Panc1 (cell line): ENCODE data around the gene CATSPERB. TPM values are rescaled to one million over a fixed set of nuclear protein-coding genes. Genes with fewer than 3 reads are reported as not detected.

Source experiments
- ATAC-seq: fragments of 200-7000 bp; cut with Tn5 transposase; 2 replicates; pipeline ENCODE4 v1.9.1; 2020; ENCODE audit warnings: mild to moderate bottlenecking, moderate library complexity
- BruUV-seq: library from RNA; stranded (reverse); fragments of 400-500 nt; replicated peaks from 2 replicates; lab custom pipeline; 2021; lab: Mats Ljungman, UMichigan
- CTCF ChIA-PET: fragments of 300-600 bp; sonication (Branson Sonifier 250); formaldehyde crosslinking; loops from one replicate; lab custom pipeline; 2022; ENCODE audit warnings: antibody characterized with exemption; lab: Charles Lee
- POLR2A ChIA-PET: fragments of 300-600 bp; sonication (Branson Sonifier 250); formaldehyde crosslinking; loops from one replicate; lab custom pipeline; 2022; ENCODE audit warnings: antibody characterized with exemption; lab: Charles Lee
- DNase-seq: peaks from one replicate; pipeline ENCODE4 v3.0.0-alpha.2; 2010; ENCODE audit warnings: low read depth, low spot score
- H3K27ac ChIP-seq: 2 replicates; pipeline ENCODE4 v1.5.1; 2011; ENCODE audit warnings: mild to moderate bottlenecking, low read length, inconsistent platforms
- H3K27me3 ChIP-seq: fragments of 200-500 bp; sonication (Bioruptor generic); 2 replicates; pipeline ENCODE4 v1.6.0; 2014; ENCODE audit warnings: low read length, inconsistent platforms; ENCODE audit not compliant: control insufficient read depth, insufficient read depth
- H3K36me3 ChIP-seq: fragments of 200-500 bp; sonication (Bioruptor generic); 2 replicates; pipeline ENCODE4 v1.5.1; 2014; ENCODE audit warnings: inconsistent platforms, mild to moderate bottlenecking, low read length, moderate library complexity; ENCODE audit not compliant: control insufficient read depth, insufficient read depth
- H3K4me1 ChIP-seq: 2 replicates; pipeline ENCODE4 v1.5.1; 2011; ENCODE audit warnings: inconsistent platforms, mild to moderate bottlenecking, low read length, moderate library complexity; ENCODE audit not compliant: control insufficient read depth, insufficient read depth
- H3K4me3 ChIP-seq, 2 experiments: 2 replicates each; pipeline ENCODE4 v1.5.1; 2011 to 2012; ENCODE audit warnings: low read depth in 2 of 2, low read length in 2 of 2, mild to moderate bottlenecking in 2 of 2, inconsistent platforms in 1 of 2, moderate library complexity in 1 of 2
- H3K9me3 ChIP-seq: fragments of 200-500 bp; sonication (Bioruptor generic); 2 replicates; pipeline ENCODE4 v1.5.1; 2014; ENCODE audit warnings: low read depth, mild to moderate bottlenecking, inconsistent platforms, low read length, moderate library complexity; ENCODE audit not compliant: control insufficient read depth, insufficient read depth
- POLR2AphosphoS5 ChIP-seq: IDR thresholded peaks from 2 replicates; pipeline ENCODE4 v1.6.1; 2012; ENCODE audit warnings: mild to moderate bottlenecking, low read depth, low read length, moderate library complexity
- SIN3A ChIP-seq: IDR thresholded peaks from 2 replicates; pipeline ENCODE4 v1.6.1; 2012; ENCODE audit warnings: low read depth, mild to moderate bottlenecking, low read length, moderate library complexity, borderline replicate concordance; ENCODE audit not compliant: insufficient read depth
- TCF7L2 ChIP-seq: IDR thresholded peaks from 2 replicates; pipeline ENCODE4 v1.6.1; 2011; ENCODE audit warnings: mild to moderate bottlenecking, low read depth, low read length, inconsistent platforms
- in situ Hi-C: cut with HindIII; loops from 2 replicates; pipeline ENCODE4 v1.10.0; 2016; ENCODE audit warnings: low sequenced_read_pairs, low pct_unique_long_range_greater_than_20kb
- intact Hi-C: fragments of 100-400 bp; cut with micrococcal nuclease; formaldehyde crosslinking; loops from one replicate; pipeline ENCODE4 v1.10.0; 2022; ENCODE audit not compliant: unreplicated experiment
- total RNA-seq: library from RNA; stranded (reverse); gene quantifications from one replicate; pipeline ENCODE4 v1.2.1, GENCODE V29; 2021; ENCODE audit not compliant: unreplicated experiment
- TF ChIP-seq, protein P1 (sequence below): fragments of 450-650 bp; IDR thresholded peaks from 2 replicates; pipeline ENCODE4 v1.5.1; 2017; ENCODE audit warnings: mild to moderate bottlenecking
- TF ChIP-seq, protein P2 (sequence below), 2 experiments: IDR thresholded peaks; 2 replicates each; pipeline ENCODE4 v1.6.1; 2011 to 2012; ENCODE audit warnings: low read depth in 2 of 2, control low read depth in 1 of 2, low read length in 1 of 2, mild to moderate bottlenecking in 1 of 2, moderate library complexity in 1 of 2; ENCODE audit not compliant: insufficient read depth in 1 of 2

Gene CATSPERB
- total RNA-seq, 1 experiment from 2014 or later, result not detected

GRCh38 chr14:91681893-91682563 is 49.9 kb downstream of the CATSPERB start:
- no peaks in the 10 kb centered on the region for H3K36me3 ChIP-seq
- BruUV-seq, result no TSS peak
- ChIA-PET CTCF (no interaction called here), POLR2A (no interaction called here)
- no peak overlapping the region for H3K27ac ChIP-seq
- in situ Hi-C loops, result no loop called here
- ATAC-seq (no peak), DNase-seq (no peak)
- no peaks in the 10 kb centered on the region for H3K27me3 ChIP-seq
- H3K4me1 ChIP-seq, result no peaks in the 10 kb centered on the region
- TF ChIP-seq, protein P1, sequence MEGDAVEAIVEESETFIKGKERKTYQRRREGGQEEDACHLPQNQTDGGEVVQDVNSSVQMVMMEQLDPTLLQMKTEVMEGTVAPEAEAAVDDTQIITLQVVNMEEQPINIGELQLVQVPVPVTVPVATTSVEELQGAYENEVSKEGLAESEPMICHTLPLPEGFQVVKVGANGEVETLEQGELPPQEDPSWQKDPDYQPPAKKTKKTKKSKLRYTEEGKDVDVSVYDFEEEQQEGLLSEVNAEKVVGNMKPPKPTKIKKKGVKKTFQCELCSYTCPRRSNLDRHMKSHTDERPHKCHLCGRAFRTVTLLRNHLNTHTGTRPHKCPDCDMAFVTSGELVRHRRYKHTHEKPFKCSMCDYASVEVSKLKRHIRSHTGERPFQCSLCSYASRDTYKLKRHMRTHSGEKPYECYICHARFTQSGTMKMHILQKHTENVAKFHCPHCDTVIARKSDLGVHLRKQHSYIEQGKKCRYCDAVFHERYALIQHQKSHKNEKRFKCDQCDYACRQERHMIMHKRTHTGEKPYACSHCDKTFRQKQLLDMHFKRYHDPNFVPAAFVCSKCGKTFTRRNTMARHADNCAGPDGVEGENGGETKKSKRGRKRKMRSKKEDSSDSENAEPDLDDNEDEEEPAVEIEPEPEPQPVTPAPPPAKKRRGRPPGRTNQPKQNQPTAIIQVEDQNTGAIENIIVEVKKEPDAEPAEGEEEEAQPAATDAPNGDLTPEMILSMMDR, result no peak
- TF ChIP-seq, protein P2, sequence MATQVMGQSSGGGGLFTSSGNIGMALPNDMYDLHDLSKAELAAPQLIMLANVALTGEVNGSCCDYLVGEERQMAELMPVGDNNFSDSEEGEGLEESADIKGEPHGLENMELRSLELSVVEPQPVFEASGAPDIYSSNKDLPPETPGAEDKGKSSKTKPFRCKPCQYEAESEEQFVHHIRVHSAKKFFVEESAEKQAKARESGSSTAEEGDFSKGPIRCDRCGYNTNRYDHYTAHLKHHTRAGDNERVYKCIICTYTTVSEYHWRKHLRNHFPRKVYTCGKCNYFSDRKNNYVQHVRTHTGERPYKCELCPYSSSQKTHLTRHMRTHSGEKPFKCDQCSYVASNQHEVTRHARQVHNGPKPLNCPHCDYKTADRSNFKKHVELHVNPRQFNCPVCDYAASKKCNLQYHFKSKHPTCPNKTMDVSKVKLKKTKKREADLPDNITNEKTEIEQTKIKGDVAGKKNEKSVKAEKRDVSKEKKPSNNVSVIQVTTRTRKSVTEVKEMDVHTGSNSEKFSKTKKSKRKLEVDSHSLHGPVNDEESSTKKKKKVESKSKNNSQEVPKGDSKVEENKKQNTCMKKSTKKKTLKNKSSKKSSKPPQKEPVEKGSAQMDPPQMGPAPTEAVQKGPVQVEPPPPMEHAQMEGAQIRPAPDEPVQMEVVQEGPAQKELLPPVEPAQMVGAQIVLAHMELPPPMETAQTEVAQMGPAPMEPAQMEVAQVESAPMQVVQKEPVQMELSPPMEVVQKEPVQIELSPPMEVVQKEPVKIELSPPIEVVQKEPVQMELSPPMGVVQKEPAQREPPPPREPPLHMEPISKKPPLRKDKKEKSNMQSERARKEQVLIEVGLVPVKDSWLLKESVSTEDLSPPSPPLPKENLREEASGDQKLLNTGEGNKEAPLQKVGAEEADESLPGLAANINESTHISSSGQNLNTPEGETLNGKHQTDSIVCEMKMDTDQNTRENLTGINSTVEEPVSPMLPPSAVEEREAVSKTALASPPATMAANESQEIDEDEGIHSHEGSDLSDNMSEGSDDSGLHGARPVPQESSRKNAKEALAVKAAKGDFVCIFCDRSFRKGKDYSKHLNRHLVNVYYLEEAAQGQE (IDR thresholded peaks at IDR 0.05; ENCODE audit: insufficient read depth in 1 of 2, low read depth in 2 of 2, low read length in 1 of 2), result no peak
- TF ChIP-seq TCF7L2, result no peak
- no peak for TF ChIP-seq SIN3A
- no peak for TF ChIP-seq POLR2AphosphoS5
- intact Hi-C loops, result no loop called here
- H3K9me3 ChIP-seq, result peaks cover 10% of the 10 kb centered on the region; the same call in 1 of the 2 replicates
- H3K4me3 ChIP-seq, result no peak overlapping the region

GRCh38 chr14:91681118-91681517 is 50.8 kb downstream of the CATSPERB start:
- no peak for DNase-seq
- no peaks in the 10 kb centered on the region for H3K36me3 ChIP-seq
- BruUV-seq, result no TSS peak
- H3K27ac ChIP-seq, result no peak overlapping the region
- CTCF ChIA-PET, result no interaction called here
- H3K9me3 ChIP-seq, result peaks cover 10% of the 10 kb centered on the region; the same call in 1 of the 2 replicates
- TF ChIP-seq TCF7L2 (no peak), POLR2AphosphoS5 (no peak), SIN3A (no peak)
- TF ChIP-seq, protein P2 (IDR thresholded peaks at IDR 0.05; ENCODE audit: insufficient read depth in 1 of 2, low read depth in 2 of 2, low read length in 1 of 2), result no peak
- TF ChIP-seq, protein P1, result no peak
- H3K27me3 ChIP-seq, result no peaks in the 10 kb centered on the region
- ATAC-seq, result no peak
- H3K4me3 ChIP-seq, result no peak overlapping the region
- no peaks in the 10 kb centered on the region for H3K4me1 ChIP-seq
- in situ Hi-C loops, result no loop called here
- POLR2A ChIA-PET, result no interaction called here
- intact Hi-C loops, result no loop called here
